HG02759 (cell line): ENCODE results near the gene ITGA2.
A peak's percentile ranks its signal among the peaks of the same experiment; 100 is the strongest.
"Not testable (repeated sequence)": the region's sequence is repeated elsewhere in the genome, so short reads cannot be mapped to it uniquely, and the experiment has no call there.

Experiments used
- ATAC-seq: cut with Tn5 transposase; IDR thresholded peaks from one replicate; pipeline ENCODE4 v1.9.1; 2021; ENCODE audit warnings: mild to moderate bottlenecking, moderate library complexity; ENCODE audit not compliant: unreplicated experiment

ITGA2 gene

DNA sequence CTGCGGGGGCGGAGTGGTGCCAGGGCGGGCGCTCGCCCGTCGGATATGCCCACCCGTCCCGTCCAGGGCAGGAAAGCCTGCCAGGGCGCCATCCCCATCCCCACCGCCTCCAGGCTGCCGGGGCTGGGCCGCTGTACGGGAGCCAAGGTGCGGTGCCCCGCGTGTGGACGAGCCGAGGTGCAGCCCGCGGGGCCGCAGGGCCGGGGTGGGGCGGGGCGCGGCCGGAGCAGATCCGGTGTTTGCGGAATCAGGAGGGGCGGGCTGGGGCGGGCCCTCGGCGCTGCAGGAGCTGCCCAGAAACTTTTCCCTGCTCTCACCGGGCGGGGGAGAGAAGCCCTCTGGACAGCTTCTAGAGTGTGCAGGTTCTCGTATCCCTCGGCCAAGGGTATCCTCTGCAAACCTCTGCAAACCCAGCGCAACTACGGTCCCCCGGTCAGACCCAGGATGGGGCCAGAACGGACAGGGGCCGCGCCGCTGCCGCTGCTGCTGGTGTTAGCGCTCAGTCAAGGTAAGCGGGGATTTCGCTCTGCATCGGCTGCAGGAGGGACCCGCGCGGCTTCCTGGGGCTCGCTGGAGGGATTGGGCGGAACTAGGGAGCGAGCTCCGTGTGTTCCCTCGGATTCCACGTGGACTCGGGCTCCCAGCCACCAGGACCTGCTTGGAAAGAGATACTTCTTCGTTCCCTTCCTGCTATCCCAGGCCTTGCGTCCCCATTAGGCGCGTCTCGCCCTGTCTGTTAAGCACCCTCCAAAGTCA lies at the start of gene ITGA2:
Gene ITGA2 (plus strand): TSS at position 328 of the 756 bp plus-strand sequence. CDS start 117 bp downstream, at position 445.
- peak; percentile 66 for ATAC-seq

DNA sequence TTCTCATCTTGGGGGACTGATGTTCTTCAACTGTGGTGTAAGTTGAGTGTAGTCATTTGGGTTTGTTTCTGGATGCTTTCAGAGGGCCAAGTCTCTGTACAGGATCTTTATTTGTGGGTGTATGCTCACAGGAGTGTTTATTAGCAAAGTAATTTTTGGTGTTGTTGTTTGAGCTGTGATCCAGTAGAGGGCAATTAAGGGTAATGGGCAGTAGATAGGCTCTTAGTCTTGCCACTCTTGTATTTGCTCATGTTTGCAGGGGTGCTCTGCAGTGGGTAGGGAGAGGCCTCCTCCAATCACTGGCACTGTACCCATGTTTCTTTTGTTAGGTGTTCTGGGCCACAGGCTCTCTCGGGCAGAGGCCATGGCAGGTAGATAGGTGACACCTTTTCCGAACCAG lies 45.9 kb upstream of the ITGA2 start:
- ATAC-seq = peak; percentile 50

DNA sequence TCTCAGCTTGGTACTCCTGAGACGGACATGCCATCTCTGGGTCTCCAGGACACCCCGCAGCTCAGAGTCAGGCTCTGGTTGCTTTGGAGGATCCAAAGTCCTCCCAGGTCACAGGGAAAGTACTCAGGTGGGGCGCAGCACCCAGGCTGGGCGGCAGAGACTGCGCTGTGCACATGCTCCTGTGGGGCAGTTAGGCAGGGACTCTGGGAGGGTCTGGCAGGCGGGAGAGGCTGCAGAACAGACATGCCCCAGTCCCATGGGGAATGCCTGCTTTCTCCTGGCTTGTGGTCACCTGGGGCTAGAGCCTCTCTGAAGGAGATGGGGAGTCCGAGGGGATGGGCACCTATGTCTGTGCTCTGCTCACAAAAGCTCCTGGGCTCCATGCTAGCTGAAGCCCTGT lies 45.3 kb upstream of the ITGA2 start:
- no peak for ATAC-seq

DNA sequence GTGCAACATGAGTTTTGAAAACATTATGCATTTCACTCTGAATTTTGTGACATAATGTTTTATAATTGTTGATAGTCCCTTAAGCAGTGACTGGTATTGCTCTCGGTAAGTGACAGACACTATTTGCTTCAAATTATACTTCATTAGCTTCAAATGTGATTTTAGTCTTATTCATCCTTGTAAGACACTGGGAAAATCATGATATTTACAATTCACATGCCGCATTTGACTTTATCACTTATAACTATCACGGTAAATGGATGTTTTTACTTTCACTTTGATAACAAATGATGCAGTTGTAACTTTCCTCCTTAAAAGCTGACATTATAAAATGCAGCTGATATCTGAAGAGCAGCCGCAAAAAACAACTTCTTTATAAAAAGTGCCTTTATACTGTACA lies 44.1 kb upstream of the ITGA2 start:
- ATAC-seq = no peak

DNA sequence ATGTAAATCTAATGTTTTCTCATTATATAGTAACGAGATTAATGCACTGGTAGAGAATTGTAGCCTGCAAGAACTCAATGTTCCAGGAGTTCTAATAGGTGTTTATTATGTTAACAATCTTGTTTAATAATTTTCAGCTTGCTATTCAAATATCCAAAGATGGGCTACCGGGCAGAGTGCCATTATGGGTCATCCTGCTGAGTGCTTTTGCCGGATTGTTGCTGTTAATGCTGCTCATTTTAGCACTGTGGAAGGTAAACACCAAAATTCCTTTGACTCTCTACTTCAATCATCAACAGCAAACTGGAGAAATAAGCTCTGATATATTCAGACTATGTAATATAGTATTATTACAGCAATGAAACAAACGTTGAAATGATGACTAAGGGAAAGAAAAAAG lies 41.9 kb upstream of the ITGA2 start:
- no peak for ATAC-seq

DNA sequence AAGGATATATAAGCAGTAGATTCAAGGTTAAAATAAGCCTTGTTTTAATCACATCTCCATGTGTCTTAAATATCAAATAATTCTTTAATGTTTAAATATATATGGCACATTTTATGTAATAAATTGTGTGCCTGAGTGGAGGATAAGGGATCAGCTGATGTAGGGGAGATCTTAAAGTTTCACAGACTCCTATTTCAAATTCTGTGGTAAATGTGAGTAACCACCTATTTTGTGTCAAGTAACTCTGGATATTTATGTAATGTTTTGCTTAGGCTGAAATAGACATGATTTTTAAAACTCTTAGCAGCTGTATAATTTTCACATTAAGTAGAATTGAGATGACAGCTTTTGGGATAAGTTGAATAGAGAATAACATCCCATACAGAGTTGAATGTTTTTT lies 41.3 kb upstream of the ITGA2 start:
- ATAC-seq = no peak

DNA sequence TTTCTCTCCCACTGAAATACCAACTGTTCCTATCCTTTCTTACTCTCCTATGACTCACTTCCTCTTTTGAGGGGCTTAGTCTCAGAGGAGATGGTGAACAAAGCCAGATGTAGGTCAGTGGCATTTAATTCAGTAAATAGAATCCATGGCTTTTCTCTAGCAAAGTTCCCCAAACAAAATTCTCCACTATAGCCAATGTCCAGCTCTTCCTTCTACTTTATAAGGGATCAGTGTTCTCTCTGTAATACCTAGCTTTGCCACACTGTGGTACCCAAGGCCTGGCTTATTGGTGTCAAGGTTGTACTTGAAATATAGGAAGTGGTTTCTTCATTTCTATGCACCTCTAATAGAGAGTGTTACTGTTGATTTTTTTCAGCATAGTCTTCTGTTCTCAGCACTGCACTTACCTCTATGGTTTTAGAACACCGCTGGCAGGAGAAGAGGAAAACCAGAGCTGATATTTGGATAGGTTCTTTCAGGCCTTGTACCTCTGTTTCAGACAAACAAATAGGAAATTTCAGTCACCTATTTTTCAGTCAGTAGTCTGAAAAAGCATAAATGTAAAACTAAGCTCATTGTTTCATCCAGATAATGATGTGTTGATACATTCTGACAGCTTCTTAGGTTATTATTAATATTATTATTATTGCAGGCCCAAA lies 40.6 kb upstream of the ITGA2 start:
- peak; percentile 99 for ATAC-seq

DNA sequence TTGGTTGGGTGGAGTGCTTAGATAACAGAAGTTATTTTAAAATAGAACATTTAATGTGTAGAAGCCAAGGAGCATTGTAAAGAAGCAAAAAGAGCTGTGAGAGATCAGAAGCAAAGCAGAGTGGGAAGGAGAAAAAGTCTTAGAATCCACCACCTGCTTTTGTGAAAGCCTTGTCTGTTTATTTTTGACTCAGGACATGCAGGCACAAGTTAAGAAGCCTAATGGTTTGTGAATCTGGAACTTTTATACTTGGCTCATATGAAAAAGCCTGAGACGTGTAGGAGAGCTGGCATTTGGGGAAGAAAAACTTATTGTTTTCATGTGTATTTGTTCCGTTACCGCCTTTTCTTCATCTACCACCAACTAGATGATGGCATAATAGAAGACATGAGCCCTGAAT lies 38.5 kb upstream of the ITGA2 start:
- no peak for ATAC-seq

DNA sequence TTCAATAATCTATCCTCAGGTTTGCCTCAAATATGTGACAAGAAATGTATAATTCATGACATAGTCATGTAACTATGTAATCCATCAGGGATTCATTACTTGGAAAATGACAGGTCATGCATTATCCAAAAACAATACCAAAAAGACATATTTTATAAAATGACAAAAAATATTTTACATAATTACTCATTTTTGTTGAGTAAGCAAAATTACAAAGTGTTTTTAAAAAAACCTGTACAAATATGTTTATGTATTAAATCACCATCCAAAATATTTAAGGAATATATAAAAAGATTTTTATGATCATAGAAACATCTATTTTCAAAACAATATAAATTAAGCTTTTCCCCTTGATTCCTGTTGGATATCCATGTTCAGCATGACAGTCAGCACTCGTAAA lies 36.7 kb upstream of the ITGA2 start:
- ATAC-seq = no peak

DNA sequence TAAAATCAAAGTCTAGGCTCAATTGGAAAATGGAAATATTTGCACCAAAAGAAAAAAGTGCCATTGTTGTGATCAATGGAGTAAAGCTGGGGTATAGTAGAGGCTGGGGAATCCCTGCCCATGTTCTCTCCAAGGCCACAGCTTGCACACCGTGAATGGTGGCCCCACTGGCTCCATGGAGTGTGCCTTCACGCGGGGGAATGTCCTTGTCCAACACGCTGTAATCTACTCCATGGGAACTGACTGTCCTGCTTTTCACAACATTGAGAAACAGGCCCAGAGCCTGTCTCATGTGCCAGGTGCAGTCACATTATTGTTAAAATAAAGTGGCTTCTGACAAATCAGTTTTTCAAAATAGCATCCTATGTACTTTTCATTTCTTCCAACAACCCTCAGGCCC lies 33.1 kb upstream of the ITGA2 start:
- no peak for ATAC-seq

DNA sequence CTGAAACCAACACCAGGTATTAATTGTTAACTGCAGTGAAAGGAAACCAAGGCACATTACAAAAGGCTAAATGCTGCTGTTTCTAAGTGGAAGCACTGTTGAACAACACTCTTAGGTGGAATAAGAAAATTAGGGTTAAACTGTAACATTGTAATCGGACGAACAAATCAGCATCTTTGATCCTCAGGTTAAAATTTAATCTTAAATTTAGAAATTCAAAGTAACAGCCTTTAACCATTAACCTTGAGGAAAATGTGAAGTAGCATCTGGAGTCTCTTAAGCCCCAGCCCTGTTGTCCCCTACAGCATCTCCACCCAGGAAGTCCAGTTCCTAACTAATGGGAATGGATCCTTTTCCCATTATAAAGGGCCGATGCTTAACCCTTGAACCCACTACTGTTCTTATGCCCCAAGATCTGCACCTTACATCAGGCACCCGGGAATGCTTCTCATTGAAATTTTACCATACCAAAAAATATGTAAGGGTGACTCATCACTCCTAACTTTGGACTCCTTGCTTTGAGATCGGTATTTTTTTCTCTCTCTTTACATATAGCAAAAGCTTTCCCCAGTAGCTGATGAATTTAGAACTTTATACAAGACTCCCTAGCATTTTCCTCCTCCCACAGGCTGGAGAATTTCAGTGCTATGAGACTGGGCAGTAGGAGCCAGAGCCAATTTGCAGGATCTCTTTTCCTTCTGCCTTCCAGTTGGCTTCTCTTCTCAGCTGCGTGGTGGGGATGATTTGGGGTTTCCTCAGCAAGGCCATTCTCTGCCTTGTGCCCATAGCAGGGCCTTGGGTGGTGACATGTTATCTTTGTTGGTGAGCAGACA lies 32.0 kb upstream of the ITGA2 start:
- ATAC-seq = peak; percentile 80

DNA sequence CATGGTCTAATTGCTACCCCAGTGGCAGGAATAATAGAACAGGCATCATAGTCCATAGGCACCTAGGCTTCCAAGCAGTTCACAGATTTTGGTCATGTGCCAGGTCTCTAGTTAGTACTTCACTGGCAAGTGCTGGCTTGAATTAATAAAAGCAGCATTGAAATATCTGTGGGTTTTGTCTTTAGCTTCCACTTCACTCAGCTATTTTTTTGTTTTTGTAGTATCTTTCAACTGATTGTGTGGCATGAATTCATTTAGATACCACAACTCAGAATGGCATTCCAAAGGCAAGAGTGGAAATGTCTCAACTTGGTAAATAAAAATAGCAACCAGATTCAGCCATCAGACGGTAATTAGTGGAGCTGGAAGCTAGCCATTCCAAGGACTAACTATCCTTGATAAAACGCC lies 27.9 kb upstream of the ITGA2 start:
- no peak for ATAC-seq

DNA sequence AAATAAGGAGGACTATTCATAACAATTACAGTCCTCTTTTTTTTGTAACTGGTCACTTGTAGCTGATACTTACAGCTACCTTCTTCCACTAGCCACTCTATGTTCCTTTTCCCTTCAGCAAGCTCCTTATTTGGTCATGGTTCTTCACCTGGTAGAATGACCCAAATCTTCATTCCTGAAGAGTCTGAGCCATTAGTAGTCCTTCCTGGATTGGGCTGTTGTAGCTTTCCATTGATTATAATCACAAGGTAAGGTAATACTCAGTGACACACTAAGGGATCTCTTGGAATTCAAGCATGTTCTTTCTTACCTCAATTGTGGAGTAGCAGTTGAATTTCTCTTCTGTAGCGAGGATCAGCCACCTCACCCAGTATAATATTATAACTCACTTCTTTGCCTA lies 25.5 kb upstream of the ITGA2 start:
- ATAC-seq = no peak

DNA sequence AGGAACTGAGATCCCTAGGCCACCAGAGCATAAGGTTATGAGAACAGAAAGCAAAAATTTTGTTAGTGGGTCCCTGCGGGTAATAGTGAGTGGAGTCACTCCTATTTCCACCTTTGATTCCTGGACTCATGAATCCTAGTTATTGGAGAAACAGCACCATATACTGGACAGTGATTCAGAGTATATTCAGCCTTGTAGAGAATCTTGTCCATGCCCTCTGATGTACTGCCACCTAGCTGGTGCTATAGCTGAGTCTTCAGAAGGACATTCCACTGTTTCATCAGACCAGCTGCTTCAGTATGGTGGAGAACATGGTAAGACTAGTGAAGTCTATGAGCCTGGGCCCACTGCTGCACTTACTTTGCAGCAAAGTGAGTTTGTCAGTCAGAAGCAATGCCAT lies 25.0 kb upstream of the ITGA2 start:
- ATAC-seq = no peak

DNA sequence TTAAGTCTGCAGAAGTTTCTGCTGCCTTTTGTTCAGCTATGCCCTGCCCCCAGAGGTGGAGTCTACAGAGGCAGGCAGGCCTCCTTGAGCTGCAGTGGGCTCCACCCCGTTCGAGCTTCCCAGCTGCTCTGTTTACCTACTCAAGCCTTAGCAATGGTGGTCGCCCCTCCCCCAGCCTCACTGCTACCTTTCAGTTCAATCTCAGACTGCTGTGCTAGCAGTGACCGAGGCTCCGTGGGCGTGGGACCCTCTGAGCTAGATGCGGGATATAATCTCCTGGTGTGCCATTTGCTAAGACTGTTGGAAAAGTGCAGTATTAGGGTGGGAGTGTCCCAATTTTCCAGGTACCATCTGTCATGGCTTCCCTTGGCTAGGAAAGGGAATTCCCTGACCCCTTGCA lies 13.0 kb upstream of the ITGA2 start:
- ATAC-seq = not testable (repeated sequence)

DNA sequence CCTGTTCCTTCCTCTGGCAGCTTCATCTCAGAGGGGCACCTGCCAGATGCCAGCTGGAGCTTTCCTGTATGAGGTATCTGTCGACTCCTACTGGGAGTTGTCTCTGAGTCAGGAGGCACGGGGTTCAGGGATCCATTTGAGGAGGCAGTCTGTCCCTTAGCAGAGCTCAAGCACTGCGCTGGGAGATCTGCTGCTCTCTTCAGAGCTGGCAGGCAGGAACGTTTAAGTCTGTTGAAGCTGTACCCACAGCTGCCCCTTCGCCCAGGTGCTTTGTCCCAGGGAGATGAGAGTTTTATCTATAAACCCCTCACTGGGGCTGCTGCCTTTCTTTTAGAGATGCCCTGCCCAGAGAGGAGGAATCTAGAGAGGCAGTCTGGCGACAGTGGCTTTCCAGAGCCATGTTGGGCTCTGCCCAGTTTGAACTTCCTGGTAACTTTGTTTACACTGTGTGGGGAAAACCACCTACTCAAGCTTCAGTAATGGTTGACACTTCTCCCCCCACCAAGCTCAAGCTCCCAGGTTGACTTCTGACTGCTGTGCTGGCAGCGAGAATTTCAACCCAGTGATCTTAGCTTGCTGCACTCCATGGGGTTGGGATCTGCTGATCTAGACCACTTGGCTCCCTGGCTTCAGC lies 11.8 kb upstream of the ITGA2 start:
- ATAC-seq = no peak

DNA sequence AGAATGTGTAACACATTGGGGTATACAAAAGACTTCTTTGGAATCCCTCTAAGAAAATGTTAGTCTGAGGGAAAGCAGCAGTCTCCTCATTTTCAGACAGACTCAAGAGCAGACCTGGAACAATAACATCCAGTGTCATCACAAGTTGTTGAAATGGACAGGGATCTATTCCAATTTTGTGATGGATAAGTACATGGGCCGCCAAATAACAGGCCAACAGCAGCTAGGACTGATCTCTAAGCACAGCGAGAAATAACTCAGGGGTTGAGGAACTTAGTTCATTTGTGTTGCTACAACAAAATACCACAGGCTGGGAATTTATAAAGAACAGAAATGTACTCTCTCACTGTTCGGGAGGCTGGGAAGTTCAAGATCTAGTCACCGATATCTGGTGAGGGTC lies 7.6 kb upstream of the ITGA2 start:
- no peak for ATAC-seq

DNA sequence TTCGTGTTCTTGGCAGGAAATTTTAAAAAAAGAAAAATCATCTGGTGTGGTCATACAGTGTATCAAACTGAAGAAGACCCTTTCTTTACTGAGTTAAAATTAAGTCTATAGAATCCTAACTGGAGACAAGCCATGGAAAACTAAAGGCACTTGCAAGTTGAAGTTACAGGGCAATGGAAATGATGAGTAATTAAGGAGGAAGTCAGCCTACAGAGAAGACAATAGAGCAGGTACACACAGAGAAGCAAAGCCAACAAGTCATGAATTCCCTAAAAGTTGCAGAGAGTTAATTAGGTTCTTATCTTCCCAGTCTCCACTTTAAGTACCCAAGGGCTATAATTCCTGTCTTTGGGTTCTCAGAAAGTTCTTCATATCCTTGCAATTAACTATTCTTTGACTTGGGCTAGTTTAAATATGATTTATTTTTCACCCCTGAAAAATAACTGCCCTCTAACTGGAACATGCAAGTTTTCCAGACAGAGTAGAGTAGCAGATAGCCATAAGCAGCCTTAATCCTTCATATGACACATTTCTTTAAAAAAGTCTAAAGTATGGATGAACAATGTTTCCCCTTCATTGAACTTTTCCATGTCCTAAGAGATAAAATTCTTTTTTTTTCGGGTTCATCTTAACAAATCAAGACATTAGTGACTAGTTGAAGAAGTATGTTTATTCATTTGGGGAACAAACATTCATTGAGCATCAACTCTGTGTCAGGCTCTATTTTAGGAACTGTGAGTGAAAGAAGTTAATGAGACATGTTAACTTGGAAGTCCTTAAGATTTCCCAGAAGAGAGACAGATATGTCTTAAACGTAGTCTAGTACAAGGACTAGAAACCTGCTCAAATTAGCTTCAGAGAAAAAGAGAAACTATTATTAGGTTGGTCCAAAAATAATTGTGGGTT lies 5.2 kb upstream of the ITGA2 start:
- ATAC-seq = no peak

DNA sequence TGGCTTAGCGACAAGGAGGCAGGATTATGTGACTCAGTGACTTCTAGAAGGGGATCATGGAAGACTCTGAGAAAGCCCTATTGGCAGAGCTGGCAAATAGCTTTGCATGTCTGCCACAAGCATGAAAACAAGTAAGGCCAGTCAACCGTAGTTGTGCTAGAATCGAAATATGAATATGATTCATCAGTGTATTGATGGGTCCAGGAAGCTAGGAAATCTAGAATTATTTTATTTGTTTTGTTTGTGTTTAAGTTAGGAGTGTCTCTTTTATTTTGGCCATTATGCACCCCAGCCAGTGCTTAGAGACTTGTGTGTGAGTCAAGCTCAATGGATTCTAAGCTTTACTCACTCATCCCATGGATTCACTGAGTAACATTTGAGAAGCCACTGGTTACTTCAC lies 3.8 kb upstream of the ITGA2 start:
- ATAC-seq = no peak

DNA sequence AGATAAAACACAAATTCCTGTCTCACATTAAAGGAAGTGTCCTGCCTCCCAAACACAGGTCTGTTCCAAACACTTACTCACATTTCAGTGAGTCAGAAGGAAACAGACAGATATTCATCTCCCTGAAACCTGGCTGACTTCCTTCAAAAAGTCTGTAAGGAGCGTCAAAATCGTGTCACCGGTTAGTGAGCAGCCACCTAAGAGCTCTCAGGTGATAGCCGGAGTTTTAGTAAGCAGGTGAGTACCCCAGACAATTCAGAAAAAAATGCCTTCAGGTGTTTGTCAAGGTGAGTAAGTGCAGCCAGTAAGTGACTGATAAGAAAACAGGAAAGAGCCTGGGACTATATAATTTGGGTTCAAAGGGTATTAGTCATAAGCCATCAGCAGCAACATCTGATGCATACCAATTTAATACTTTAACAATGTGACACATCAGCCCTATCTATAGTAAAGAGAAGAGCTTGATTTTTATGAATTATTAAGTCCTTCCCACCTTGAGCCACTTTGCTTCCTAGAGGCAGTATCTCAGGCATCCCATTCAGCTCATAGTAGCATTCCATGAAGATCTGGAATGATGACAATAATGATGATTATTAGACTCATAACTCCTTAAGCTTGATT lies 1.3 kb upstream of the ITGA2 start:
- no peak for ATAC-seq
